ENCODE measurements around the gene SKOR1.

The SKOR1 gene

GRCh38 chr15:67819636-67820035 lies 5.7 kb upstream of the SKOR1 start:
- DNase-seq: peak; percentile 61

- DNase-seq: peak; percentile 74
These were observed 5.0 kb upstream of the SKOR1 start for GRCh38 chr15:67820122-67820991.

- peak; percentile 46 for DNase-seq
These were observed 4.1 kb upstream of the SKOR1 start for GRCh38 chr15:67820992-67821783.

GRCh38 chr15:67821784-67822440 lies 3.4 kb upstream of the SKOR1 start:
- peak; percentile 61 for DNase-seq

- DNase-seq: peak; percentile 53
These were observed 2.6 kb upstream of the SKOR1 start for GRCh38 chr15:67822537-67823313.

GRCh38 chr15:67823314-67824196 lies 1.8 kb upstream of the SKOR1 start:
- peak; percentile 63 for DNase-seq

- no peak for DNase-seq
These were observed 926 bp upstream of the SKOR1 start for GRCh38 chr15:67824197-67824968.

GRCh38 chr15:67825881-67826716 lies 790 bp downstream of the SKOR1 start:
- no peak for DNase-seq

GRCh38 chr15:67826717-67827561 lies 1.6 kb downstream of the SKOR1 start:
- DNase-seq: no peak

- DNase-seq: no peak
These were observed 2.4 kb downstream of the SKOR1 start for GRCh38 chr15:67827562-67828277.

- DNase-seq: no peak
These were observed 3.1 kb downstream of the SKOR1 start for GRCh38 chr15:67828278-67828968.

- no peak for DNase-seq
These were observed 3.8 kb downstream of the SKOR1 start for GRCh38 chr15:67828969-67829646.

- no peak for DNase-seq
These were observed 4.6 kb downstream of the SKOR1 start for GRCh38 chr15:67829647-67830504.

GRCh38 chr15:67831363-67831762 lies 6.1 kb downstream of the SKOR1 start:
- no peak for DNase-seq

- peak; percentile 55 for DNase-seq
These were observed 6.8 kb downstream of the SKOR1 start for GRCh38 chr15:67832031-67832551.

All from NCI-H69 (cell line).